Stimulated activated CD4-positive, alpha-beta T cell treated with anti-CD3 and anti-CD28 coated beads, TNF-alpha, amount 100 ng/mL, for 4 hours (primary cell): ENCODE results near the gene BARX1.
"Not testable (repeated sequence)": the region's sequence is repeated elsewhere in the genome, so short reads cannot be mapped to it uniquely, and the experiment has no call there.

Experiments used
- DNase-seq, 3 experiments: peaks; one replicate each; pipeline ENCODE4 v3.0.0-alpha.2; 2020; ENCODE audit warnings: low read depth in 3 of 3

BARX1 gene

DNA sequence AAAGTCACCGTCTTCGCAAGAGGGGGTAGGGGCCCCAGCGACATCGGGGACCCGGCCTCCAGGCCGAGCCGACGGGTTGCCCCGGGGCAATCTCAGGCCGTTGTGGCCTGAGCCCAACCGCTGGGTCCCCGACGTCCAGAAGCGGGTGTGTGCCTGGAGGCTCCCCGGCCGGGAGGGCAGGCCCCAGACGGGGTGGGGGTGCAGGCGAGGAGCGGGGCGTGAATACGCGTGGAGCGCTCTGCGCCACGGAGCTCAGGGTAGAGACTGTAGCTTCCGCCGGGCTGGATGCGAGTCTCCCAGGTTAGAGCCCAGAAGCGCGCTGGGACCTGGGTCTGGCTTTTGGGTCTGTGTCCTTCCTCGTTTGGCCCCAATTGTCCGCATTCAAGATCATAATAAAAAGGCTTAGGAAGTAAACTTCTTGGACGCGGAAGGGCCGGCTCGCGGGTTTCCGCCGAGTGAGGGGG is 3.5 kb downstream of the BARX1 start:
- DNase-seq = no peak

- no peak for DNase-seq
Observed at GRCh38 chr9:93950619-93951601, 4.2 kb downstream of the BARX1 start.

DNA sequence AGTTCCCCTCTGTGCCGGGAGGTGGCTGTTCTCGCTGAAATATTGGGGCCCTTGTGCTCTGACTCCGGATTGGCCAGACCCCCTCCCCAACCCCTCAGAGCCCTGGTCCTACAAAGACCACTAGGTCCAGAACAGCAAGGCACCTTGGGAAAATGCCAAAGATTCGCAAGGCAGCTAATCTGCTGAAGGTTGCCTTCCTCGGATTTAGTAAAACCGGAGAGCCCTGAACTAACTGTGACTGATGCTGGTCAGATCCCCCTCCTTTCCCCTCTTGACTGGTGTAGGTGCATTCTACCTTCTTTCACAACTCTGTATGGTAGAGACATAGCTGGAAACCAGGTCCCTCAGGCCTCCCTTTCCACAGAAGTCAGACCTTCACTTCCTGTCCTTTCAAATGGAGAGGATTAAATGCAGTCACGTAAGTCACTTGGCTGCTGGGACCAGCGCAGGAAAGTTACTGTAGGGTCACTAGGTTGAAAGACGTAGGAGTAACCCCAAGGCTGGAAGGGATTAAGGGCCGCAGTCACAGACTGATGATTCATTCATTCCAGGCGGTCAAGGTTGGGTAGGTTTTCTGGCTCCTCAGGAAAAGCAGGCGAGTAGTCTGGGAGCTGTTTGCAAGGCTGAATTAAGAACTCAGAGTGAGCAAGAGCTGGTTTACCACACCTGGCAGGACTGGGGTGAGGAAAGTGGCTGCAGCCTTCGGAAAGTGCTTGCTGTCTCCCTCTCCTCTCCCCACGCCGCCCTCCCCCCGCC is 5.3 kb downstream of the BARX1 start:
- DNase-seq = no peak

GRCh38 chr9:93949073-93949693 is 6.0 kb downstream of the BARX1 start:
- no peak for DNase-seq

DNA sequence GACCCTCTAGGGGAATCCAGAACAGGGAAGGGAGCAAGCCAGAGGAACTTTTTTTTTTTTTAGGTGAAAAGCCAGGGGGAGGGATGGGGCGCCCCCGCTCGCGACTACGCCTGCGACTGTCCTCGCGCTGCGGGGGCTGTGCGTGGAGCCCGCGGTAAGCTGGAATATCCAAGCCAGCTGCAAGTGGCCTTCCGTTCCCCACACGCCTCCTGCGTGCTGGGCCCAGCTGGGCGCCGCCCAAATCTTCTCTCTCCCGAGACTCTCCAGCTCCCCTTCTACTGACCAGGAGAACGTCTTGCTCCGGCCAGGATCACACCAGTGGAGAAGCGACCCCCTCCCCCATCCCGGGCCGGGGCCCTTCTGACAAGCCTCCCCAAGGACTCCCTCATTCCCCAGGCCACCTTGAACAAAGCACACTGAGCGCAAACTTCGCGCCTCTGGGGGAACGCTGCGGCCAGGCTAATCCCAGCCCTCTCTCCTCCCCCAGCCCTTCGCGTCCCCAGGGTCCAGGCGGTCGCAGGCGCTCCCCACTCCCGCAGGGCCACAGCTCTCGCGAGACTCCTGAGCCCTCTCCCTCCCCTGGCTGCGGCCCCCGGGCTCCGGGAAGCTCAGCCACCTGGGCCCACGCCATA is 6.6 kb downstream of the BARX1 start:
- no peak for DNase-seq

GRCh38 chr9:93947409-93948070 is 7.6 kb downstream of the BARX1 start:
- no peak for DNase-seq

- no peak for DNase-seq
Observed at GRCh38 chr9:93946338-93946712, 8.8 kb downstream of the BARX1 start.

- no peak for DNase-seq
Observed at GRCh38 chr9:93945400-93946337, 9.5 kb downstream of the BARX1 start.

DNA sequence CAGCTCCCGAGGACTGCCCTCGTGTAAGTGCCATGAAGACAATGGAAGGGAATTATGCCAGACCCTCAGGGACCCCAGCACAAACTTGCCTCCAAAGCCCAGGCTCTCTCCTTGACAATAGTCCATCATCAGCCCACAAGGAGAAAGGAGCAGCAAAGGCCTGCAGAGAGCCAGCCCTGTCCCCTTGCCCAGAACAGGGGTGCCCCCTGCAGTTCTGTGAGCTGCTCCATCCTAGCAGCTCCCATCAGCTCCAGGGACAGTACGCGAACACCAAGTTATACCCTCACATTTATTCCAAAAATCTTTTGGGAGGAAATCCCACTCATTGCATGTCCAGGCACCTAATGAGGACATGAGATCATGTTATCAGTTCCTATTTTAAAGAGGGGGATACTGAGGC is 11.1 kb downstream of the BARX1 start:
- no peak for DNase-seq

DNA sequence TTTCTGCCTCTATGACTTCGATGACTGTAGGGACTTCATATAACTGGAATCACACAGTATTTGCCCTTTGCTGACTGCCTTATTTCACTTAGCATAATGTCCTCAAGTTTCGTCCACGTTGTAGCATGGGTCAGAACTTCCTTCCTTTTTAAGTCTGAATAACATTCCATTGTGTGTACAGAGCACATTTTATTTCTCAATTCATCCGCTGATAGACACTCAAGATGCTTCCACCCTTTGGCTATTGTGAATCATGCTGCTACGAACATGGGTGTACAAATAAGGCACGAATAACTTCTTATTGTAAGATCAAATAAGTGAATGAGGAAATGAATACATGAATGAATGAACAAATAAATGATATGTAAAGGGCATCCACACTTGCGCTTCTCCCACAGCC is 13.0 kb downstream of the BARX1 start:
- DNase-seq = no peak

- DNase-seq = no peak
Observed at GRCh38 chr9:93941493-93941892, 13.7 kb downstream of the BARX1 start.

GRCh38 chr9:93940951-93941350 is 14.2 kb downstream of the BARX1 start:
- no peak for DNase-seq

GRCh38 chr9:93939589-93939988 is 15.6 kb downstream of the BARX1 start:
- DNase-seq = not testable (repeated sequence)

GRCh38 chr9:93937193-93937592 is 18.0 kb downstream of the BARX1 start:
- no peak for DNase-seq

DNA sequence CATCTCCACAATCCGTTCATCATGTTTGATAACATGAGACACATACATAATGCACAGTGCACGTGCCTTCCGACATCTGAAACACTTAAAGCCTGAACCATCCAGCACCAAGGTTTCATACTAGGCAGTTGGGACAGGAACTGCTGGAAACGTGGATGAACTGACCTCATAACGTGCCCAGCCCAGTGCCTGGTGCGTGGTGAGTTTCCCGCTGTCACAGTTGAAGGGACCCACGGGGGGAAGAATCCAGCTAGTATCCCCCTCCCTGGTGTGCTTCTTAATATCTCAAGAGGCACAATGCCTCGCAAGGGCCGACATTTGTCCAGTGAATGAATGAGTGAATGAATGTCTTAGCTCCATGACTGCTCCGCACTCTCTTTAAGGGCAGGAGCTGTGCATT is 23.2 kb downstream of the BARX1 start:
- no peak for DNase-seq

DNA sequence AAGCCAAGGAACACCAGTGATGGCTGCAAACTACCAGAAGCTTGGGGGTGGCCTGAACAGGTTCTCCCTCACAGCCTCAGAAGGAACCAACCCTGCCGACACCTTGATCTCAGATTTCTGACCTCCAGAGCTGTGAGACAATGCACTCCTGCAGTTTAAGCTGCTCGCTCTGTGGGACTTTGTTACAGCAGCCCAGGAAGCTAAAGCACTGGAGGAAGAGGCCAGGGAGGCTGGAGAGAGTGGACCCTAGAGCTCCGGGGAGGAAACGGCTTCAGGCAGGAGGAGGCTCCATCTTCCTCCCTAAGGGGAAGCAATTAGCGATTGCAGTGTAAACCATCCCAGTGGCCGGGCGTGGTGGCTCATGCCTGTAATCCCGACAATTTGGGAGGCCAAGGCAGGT is 25.1 kb downstream of the BARX1 start:
- DNase-seq = no peak

- no peak for DNase-seq
Observed at GRCh38 chr9:93929231-93929630, 25.9 kb downstream of the BARX1 start.

DNA sequence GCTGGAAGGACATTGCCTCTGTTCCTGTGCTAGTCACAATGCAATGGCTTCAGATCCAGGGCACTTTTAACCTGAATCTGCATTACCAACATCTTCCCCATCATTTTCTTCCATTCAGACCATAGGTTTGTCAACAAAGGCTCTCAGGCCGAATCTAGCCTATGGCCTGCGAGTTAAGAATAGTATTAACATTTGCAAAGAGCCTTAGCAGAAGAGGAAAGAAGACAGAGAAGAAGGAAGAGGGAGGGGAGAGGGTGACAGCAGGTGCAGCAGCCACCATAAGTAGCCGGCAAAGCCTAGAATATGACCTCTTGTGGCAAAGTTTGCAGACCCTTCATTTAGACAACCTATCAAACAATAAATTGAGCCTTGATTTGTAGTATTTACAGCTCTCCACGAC is 32.6 kb downstream of the BARX1 start:
- no peak for DNase-seq

- no peak for DNase-seq
Observed at GRCh38 chr9:93920131-93920800, 34.9 kb downstream of the BARX1 start.

- DNase-seq = no peak
Observed at GRCh38 chr9:93918061-93918460, 37.1 kb downstream of the BARX1 start.
